OCI-LY3 (cell line): Measurements from ENCODE around the gene DDB1.

Experiments used
- EZH2phosphoT487 ChIP-seq: fragments of 200-600 bp; shearing (Covaris generic); IDR thresholded peaks from 2 replicates; pipeline ENCODE4 v1.6.1; 2018; ENCODE audit warnings: antibody characterized with exemption, mixed run types, low read depth
- TF ChIP-seq, protein P1 (sequence below): fragments of 200-600, 300-600 bp; sonication (generic); IDR thresholded peaks from 2 replicates; pipeline ENCODE4 v1.5.1; 2014; ENCODE audit warnings: antibody characterized with exemption, low read length, low read depth

DNA sequence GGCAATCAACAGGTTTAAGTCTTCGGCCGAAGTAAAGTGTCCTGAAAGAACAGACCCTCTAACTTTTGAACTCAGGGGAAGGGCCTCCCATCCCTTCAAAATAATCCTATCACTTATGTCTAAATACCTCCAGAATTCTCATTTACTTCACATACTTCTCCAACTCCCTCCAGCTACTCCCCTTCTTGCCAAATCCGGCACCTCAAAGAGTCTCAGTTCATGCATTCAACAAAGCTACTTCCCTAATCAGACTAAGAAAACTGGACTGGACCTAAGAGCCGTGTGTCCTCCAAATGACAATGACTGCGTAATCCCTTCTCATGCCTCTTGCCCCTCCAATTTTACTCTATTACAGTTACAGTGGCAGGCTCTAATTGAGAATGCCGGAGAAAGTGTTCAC lies 1.3 kb downstream of the DDB1 start:
- no peak for TF ChIP-seq EZH2phosphoT487
- TF ChIP-seq, protein P1, sequence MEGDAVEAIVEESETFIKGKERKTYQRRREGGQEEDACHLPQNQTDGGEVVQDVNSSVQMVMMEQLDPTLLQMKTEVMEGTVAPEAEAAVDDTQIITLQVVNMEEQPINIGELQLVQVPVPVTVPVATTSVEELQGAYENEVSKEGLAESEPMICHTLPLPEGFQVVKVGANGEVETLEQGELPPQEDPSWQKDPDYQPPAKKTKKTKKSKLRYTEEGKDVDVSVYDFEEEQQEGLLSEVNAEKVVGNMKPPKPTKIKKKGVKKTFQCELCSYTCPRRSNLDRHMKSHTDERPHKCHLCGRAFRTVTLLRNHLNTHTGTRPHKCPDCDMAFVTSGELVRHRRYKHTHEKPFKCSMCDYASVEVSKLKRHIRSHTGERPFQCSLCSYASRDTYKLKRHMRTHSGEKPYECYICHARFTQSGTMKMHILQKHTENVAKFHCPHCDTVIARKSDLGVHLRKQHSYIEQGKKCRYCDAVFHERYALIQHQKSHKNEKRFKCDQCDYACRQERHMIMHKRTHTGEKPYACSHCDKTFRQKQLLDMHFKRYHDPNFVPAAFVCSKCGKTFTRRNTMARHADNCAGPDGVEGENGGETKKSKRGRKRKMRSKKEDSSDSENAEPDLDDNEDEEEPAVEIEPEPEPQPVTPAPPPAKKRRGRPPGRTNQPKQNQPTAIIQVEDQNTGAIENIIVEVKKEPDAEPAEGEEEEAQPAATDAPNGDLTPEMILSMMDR = no peak
